ENCODE results near the gene ZYX. TPM values are rescaled to one million over a fixed set of nuclear protein-coding genes. Genes with fewer than 3 reads are reported as not detected.
A peak's percentile ranks its signal among the peaks of the same experiment; 100 is the strongest.

Gene ZYX
- total RNA-seq, 1 experiment from 2014 or later, result 179 TPM

GRCh38 chr7:143436325-143436946 lies 55.3 kb downstream of the ZYX start:
- peaks cover 3% of the 10 kb centered on the region; the same call in 1 of the 2 replicates for H3K9me3 Mint-ChIP-seq
- H3K27me3 Mint-ChIP-seq (ENCODE audit: low read depth), result no peaks in the 10 kb centered on the region; the same call in 1 of the 2 replicates
- H3K4me3 Mint-ChIP-seq, result 0 out of 2 replicates have a peak overlapping the region, but pooled peaks have one; percentile 7
- no peak for DNase-seq (ENCODE audit: low spot score)
- POLR2A ChIA-PET, result no interaction called here
- H3K36me3 Mint-ChIP-seq, result no peaks in the 10 kb centered on the region; the same call in 1 of the 2 replicates
- CTCF ChIA-PET, result interaction anchor here (0.6 to 0.9 kb wide), 2 partner anchors 19 to 56 kb away, joined by 3 read pairs; no protein-coding TSS in a partner anchor
- peak overlapping the region; percentile 11; the same call in 1 of the 2 replicates for H3K27ac Mint-ChIP-seq
- H3K4me1 Mint-ChIP-seq, result peaks cover 22% of the 10 kb centered on the region
- ATAC-seq, result 0 out of 2 replicates have a peak, but pooled peaks have one; percentile 30
- no peak for TF ChIP-seq NFYB (CRISPR knock-in tag; conservative IDR thresholded peaks at IDR 0.05; ENCODE audit: low read depth)
- no peak for TF ChIP-seq GTF2I (CRISPR knock-in tag; conservative IDR thresholded peaks at IDR 0.05)
- no peak for TF ChIP-seq OVOL2 (CRISPR knock-in tag; IDR thresholded peaks at IDR 0.05; ENCODE audit: borderline replicate concordance)
- no peak for TF ChIP-seq AFF4 (CRISPR knock-in tag; IDR thresholded peaks at IDR 0.05; ENCODE audit: borderline replicate concordance)
- TF ChIP-seq E2F1 (CRISPR knock-in tag; IDR thresholded peaks at IDR 0.05), result no peak
- TF ChIP-seq ZNF317 (CRISPR knock-in tag; IDR thresholded peaks at IDR 0.05; ENCODE audit: borderline replicate concordance, low read depth), result no peak
- TF ChIP-seq, protein P1, sequence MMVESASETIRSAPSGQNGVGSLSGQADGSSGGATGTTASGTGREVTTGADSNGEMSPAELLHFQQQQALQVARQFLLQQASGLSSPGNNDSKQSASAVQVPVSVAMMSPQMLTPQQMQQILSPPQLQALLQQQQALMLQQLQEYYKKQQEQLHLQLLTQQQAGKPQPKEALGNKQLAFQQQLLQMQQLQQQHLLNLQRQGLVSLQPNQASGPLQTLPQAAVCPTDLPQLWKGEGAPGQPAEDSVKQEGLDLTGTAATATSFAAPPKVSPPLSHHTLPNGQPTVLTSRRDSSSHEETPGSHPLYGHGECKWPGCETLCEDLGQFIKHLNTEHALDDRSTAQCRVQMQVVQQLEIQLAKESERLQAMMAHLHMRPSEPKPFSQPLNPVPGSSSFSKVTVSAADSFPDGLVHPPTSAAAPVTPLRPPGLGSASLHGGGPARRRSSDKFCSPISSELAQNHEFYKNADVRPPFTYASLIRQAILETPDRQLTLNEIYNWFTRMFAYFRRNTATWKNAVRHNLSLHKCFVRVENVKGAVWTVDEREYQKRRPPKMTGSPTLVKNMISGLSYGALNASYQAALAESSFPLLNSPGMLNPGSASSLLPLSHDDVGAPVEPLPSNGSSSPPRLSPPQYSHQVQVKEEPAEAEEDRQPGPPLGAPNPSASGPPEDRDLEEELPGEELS (CRISPR knock-in tag; IDR thresholded peaks at IDR 0.05), result no peak
- TF ChIP-seq ARID4B (CRISPR knock-in tag; IDR thresholded peaks at IDR 0.05; ENCODE audit: borderline replicate concordance), result no peak
- TF ChIP-seq, protein P2, sequence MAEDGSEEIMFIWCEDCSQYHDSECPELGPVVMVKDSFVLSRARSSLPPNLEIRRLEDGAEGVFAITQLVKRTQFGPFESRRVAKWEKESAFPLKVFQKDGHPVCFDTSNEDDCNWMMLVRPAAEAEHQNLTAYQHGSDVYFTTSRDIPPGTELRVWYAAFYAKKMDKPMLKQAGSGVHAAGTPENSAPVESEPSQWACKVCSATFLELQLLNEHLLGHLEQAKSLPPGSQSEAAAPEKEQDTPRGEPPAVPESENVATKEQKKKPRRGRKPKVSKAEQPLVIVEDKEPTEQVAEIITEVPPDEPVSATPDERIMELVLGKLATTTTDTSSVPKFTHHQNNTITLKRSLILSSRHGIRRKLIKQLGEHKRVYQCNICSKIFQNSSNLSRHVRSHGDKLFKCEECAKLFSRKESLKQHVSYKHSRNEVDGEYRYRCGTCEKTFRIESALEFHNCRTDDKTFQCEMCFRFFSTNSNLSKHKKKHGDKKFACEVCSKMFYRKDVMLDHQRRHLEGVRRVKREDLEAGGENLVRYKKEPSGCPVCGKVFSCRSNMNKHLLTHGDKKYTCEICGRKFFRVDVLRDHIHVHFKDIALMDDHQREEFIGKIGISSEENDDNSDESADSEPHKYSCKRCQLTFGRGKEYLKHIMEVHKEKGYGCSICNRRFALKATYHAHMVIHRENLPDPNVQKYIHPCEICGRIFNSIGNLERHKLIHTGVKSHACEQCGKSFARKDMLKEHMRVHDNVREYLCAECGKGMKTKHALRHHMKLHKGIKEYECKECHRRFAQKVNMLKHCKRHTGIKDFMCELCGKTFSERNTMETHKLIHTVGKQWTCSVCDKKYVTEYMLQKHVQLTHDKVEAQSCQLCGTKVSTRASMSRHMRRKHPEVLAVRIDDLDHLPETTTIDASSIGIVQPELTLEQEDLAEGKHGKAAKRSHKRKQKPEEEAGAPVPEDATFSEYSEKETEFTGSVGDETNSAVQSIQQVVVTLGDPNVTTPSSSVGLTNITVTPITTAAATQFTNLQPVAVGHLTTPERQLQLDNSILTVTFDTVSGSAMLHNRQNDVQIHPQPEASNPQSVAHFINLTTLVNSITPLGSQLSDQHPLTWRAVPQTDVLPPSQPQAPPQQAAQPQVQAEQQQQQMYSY (CRISPR knock-in tag; IDR thresholded peaks at IDR 0.05), result no peak
- no peak for TF ChIP-seq JAZF1 (CRISPR knock-in tag; IDR thresholded peaks at IDR 0.05)
- no peak for TF ChIP-seq ZNF532 (CRISPR knock-in tag; IDR thresholded peaks at IDR 0.05; ENCODE audit: borderline replicate concordance)
- TF ChIP-seq ZNF671 (CRISPR knock-in tag; IDR thresholded peaks at IDR 0.05), result no peak
- TF ChIP-seq SMAD4 (CRISPR knock-in tag; IDR thresholded peaks at IDR 0.05), result no peak
- TF ChIP-seq RELA (CRISPR knock-in tag; IDR thresholded peaks at IDR 0.05; ENCODE audit: borderline replicate concordance), result no peak

Measured in WTC11 (cell line).